Daoy (cell line): ENCODE measurements around the gene NAT16. TPM values are rescaled to one million over a fixed set of nuclear protein-coding genes. Genes with fewer than 3 reads are reported as not detected.

Experiments
- DNase-seq: peaks from one replicate; pipeline ENCODE4 v3.0.0-alpha.2; 2015; ENCODE audit warnings: low read depth
- total RNA-seq: library from RNA; depleted of rRNA; stranded (reverse); fragments of >200 nt; shearing (Covaris generic); gene quantifications from 2 replicates; pipeline ENCODE4 v1.2.3, GENCODE V29; 2014

NAT16 gene
- total RNA-seq, 1 experiment from 2014 or later: not detected

DNA sequence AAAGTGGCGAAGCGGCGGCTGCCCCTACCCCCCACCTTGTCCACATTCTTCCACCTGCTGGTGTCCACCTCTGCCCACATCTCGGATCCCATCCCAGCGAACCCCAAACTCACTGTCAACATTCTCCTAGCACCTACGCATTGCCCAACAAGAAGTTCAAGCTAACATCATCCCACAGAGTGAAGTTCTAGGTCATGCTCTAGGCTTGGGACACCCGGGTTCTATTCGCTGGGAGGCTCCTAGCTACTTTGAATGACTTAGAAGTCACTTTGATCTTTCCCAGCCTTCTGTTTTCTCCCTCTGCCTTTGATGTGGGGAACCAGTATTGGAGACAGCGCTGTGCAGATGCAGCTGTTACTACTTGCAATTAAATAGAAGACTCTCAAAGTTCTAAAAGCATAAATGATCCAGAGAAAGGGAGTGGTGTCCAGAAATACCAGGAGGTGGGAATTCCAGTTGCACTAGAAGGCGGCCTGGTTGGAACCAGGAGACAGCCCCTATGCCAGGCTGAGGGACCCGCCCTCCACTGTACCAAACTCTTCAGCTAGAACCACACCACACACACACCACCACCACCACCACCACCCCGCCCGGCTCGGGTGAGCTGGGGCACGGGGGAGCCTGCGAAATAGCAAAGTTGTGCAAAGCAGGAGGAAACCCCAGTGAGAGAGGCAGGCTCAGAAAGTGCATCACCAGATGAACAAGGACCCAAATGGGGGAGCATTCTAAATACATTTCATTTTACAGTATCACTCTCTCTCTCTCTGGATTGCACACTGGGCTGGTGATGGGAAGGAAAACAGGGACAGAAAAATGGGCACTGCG lies 9.3 kb downstream of the NAT16 start:
- DNase-seq: no peak

GRCh38 chr7:101169838-101170551 lies 10.1 kb downstream of the NAT16 start:
- DNase-seq: peak; percentile 86

- DNase-seq: peak; percentile 49
Observed at GRCh38 chr7:101169110-101169837, 10.8 kb downstream of the NAT16 start.

DNA sequence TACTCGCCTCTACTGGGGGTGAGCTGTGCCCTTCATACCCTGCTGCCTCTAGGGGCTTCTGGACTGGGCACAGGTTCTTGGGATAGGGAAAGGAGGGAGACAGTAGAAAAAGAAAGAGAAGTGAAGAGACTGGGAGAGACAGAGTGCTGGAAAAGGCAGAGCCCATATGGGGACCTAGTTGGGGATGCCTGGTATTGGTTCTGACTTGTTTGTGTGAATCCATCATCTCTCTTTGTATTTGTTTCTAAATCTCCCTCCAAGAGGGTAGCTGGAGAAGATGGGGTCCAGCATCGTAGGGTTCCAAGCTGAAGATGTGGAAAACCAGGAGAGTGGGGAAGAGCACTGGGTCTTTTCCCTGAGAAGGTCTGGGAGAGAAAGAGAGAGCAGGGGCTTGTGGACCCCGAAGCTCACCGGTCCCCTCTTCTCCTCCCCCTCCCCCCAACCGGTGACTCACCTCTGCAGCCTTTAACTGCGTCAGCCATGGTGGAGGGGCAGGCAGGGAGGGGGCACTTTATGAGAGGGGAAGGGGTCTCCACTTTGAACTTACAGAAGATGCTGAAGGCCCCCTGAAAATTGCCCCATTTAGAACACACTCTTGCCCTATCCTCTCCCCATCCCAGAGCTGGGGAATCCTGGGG lies 11.6 kb downstream of the NAT16 start:
- peak; percentile 60 for DNase-seq

DNA sequence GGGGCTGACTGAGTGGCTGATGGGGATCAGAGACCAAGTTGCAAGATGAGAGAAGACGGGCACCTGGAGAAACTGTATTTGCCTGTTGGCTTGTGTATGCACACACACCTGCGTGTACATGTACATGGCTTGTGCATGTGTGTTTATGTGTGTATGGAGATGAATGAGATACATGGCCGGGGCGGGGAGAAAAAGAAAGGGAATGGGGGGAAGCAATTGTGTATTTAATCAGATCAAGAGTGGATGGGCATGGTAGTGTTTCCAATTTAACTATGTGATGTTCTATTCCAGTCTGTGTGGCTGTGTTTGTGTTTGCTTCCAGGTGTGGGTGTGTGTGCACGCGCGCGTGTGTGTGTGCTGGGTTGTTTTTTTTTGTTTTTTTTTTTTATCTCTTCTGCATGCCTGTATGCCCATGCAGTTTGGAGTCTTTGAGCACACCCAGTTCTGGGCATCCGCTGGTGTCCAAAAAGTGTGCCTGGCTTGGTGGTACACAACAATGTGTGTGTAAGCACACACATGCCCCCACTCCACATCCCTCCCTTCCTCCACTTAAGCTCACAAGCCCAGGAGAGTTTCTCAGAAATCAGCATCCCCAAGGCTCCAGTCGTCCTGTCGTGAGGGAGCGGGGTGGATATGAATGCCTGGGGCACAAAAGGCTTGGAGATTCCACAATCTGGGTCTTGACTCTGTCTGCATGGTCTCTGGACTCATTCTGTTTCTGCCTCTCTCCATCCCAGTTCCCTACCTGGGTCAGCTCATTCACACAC lies 12.3 kb downstream of the NAT16 start:
- peak; percentile 47 for DNase-seq

DNA sequence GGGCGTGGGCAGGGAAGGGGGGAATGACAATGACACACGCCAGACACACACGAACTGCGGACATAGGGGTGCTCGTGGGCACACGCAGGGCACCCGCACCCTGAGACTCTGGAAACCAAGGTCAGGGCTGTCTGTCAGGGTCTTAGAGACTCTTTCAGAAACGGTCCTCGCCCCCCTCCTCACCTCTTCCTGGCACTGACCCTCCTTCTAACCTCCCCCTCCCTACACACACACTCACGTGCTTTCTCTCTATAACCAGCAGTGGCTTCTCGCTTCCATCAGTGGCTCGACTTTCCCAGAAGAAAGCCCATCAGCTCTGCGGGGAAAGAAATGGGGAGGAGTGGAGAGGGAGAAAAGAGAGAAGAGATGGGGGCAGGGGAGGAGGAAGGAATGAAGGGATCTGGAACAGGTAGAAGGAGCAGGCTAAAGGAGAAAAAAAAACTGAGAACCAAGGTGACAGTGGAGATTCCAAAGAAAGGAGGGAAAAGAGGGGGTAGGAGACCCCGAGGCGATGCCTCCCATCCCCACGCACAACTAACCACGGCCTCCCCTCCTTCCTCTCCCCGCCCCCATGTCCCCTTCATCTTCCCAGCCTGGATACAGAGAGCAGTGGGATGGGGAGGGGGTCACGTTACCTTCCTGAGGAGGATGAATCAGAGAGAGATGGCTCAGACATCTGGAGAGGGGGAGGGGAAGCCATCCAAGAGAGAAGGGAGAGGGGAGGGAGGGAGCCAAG lies 13.0 kb downstream of the NAT16 start:
- peak; percentile 90 for DNase-seq

DNA sequence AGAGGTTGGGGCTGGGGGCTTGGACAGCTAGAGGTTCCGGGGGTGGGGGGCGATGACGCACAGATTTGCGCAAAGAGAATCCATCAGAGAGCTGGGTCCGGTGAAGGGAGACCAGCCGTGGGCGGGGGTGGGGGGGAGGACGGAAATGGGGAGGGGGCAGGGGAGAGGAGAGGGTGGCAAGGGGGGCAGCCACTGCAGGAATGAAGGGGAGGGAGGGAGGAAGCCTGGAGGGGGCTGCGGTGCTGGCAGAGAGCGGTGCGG lies 13.5 kb downstream of the NAT16 start:
- no peak for DNase-seq

DNA sequence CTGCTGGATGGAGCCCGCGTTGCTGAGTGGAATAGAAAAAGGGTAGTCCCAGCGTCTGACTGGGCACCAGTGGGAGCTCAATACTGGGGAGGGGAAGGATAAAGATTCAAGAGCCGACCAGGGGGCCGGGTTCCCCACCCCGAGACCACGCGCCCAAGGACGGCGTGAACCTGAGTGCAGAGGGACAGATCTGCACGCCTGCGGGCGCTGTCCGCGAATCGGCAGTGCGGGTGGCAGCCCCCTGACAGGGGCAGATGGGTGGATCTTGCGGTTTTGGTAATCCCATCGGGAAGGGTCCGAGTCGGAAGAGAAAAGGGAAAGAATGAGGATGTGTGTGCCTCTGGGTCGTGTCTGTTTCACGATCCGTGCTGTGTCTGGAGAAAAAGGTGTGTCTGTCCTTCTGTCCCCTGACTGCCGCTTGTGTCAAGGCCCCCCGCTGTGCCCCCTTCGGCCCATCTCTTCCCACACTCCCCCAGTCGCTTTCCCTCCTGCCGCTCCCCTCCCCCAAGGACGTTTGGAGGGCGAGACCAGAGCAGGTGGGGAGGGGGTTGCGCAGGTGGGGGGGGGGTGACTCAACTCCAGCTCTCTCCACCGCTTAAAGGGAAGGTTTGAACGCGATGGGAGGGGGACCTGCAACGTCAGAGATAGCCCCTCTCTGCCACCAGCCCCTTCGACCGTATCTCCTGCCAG lies 14.0 kb downstream of the NAT16 start:
- DNase-seq: no peak

GRCh38 chr7:101165075-101165957 lies 14.8 kb downstream of the NAT16 start, which contains the start of gene VGF:
VGF (minus strand) TSS chr7:101165569; CDS start chr7:101164843, 726 bp downstream.
- peak; percentile 100 for DNase-seq

DNA sequence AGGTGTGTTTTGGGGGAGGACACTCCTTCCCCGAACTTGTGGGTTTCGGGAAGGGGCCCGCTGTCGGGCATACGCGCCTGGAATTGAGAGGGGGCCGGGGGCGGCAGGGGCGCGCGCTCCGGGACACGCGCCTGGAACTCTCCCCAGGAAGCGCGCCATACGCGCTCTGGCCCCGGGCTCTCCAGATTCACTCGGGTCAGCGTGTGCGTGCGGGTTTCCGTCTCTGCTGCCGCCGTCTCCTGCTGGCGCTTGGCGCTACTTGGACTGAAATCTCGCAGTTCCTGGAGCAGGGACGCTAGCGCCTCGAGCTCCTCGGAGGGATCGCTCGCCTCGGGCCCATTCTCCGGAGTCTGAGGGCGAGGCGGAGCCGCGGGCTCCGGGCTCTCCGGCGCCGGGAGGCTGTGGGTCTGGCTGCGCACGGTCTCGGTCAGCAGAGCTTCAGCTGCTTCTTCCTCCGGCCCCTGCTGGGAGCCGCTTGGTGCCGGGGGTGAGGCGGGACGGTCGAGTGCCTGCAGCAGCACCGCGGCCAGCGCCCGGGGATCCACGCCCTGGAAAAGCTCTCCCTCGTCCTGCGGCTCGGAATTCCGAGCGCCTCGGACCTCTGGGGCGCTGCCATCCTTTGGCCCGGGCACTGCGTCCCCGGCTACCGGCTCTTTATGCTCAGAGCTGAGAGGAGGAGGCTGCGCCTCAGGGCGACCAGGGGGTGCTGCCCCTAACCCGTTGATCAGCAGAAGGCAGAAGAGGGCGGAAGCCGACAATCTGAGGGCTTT lies 15.8 kb downstream of the NAT16 start:
- peak; percentile 87 for DNase-seq

- DNase-seq: peak; percentile 77
Observed at GRCh38 chr7:101163279-101164070, 16.6 kb downstream of the NAT16 start.

GRCh38 chr7:101162551-101163278 lies 17.4 kb downstream of the NAT16 start:
- peak; percentile 92 for DNase-seq

DNA sequence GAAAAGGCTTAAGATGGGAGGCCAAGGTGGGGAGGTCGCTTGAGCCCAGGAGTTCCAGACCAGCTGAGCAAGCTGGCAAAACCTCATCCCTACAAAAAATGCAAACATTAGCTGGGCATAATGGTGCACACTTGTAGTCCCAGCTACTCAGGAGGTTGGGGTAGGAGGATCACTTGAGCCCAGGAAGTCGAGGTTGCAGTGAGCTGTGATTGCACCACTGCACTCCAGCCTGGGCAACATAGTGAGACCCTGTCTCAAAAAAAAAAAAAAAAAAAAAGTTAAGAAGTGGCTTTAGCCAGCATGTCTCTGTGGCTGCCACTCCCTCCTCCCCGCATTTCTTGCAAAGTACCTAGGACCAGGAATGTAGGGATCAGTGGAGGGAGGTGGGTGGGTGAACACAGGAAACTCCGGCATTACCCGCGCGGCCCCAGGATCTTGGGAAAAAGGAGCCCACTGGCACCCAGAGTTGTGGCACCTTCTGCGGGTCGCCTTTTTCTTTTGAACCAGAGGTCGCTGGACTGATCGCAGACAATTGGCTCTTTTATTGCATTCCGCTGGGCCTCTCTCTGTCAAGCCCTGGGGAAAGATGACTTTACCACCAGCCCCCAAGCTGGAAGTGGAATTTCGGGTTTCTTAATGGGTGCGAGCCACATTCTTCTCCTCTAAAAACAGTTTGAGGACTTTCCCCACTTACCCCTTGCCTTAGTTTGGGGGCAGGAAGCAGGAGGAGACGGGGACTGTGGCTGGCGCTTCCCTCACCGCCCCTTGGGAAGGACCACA lies 18.2 kb downstream of the NAT16 start:
- DNase-seq: no peak

DNA sequence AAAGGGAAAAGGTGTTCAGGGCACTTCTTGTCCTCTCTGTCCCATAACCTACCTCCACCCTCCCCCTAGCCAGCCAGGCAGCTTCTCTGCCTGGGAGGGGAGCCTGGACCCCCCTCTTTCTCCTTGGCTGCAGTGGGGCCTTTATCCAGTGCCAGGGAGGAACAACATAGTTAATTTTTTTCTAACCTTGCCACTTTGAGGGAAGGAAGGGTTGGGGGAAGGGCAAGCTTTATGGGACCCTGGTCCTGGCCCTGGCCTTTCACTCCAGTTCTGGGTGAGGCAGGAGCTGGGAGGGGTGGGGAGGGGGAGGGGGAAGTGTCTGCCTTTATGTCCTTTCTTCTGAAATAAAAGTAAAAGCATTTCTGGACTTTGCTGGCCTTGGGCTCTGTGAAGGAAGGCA lies 19.2 kb downstream of the NAT16 start:
- no peak for DNase-seq

DNA sequence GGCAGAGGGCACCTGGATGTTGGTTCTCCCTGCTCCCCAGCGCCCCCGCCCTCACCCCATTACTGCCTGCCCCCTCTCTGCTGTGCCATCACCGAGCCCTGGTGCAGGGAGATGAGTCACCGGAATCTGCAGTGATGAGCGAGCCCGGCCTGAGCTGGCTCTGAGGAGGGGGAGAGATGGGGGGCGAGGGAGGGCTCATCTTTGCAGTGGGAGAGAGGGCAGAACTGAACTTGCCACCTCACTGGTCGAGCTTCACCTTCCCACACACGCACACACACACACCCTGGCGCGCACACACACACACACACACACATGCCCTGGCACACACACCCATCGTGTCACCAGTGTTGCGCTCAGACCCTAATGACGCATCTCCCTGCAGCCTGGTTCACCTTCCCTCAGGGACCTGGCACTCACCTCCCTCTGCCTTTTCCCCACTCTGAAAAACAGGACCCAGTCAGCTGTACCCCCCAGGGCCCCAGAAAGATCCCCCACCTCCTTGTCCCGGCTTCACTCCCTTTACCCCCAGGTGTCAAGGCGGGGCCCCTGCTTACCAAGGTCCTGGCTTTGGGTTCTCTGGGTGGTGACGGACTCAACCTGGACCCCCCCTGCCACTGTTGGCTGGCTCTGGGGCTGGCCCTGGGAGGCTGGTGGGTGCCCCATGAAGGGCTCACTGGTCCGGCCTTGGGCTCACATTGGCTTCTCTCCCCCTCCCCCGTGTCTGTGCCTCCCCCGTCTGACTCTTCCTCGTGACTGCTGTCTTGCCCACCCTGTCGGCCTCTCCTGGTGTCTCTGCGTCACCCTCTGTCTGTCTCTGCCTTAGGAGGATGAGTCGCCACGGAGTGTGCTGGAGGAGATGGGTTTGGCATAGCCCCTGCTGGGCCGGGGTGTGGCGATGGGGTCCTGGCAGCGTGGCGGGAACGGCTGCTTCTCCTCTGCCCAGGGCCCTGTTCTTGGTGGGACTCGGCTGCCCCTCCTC lies 20.1 kb downstream of the NAT16 start:
- DNase-seq: peak; percentile 86
